Measurements from ENCODE around the gene MAP1A. TPM values are rescaled to one million over a fixed set of nuclear protein-coding genes. Genes with fewer than 3 reads are reported as not detected.
"Not testable (repeated sequence)": the region's sequence is repeated elsewhere in the genome, so short reads cannot be mapped to it uniquely, and the experiment has no call there.

MAP1A gene
- total RNA-seq, 1 experiment from 2014 or later: 3.8 TPM

GRCh38 chr15:43529141-43529540 lies 11.7 kb downstream of the MAP1A start:
- no peak for DNase-seq (ENCODE audit: low read depth)

- peak; percentile 18 for DNase-seq (ENCODE audit: low read depth)
Measured at GRCh38 chr15:43529587-43530345, 12.4 kb downstream of the MAP1A start.

GRCh38 chr15:43531018-43531670 lies 13.7 kb downstream of the MAP1A start:
- DNase-seq (ENCODE audit: low read depth): no peak

- not testable (repeated sequence) for DNase-seq (ENCODE audit: low read depth)
Measured at GRCh38 chr15:43532826-43533225, 15.4 kb downstream of the MAP1A start.

- no peak for DNase-seq (ENCODE audit: low read depth)
Measured at GRCh38 chr15:43534897-43535296, 17.5 kb downstream of the MAP1A start.

GRCh38 chr15:43538091-43538490 lies 20.7 kb downstream of the MAP1A start:
- no peak for DNase-seq (ENCODE audit: low read depth)

- no peak for DNase-seq (ENCODE audit: low read depth)
Measured at GRCh38 chr15:43541785-43542184, 24.4 kb downstream of the MAP1A start.

GRCh38 chr15:43544266-43544665 lies 26.9 kb downstream of the MAP1A start:
- DNase-seq (ENCODE audit: low read depth): no peak

GRCh38 chr15:43545426-43545825 lies 28.0 kb downstream of the MAP1A start:
- no peak for DNase-seq (ENCODE audit: low read depth)

- no peak for DNase-seq (ENCODE audit: low read depth)
Measured at GRCh38 chr15:43547539-43547938, 30.1 kb downstream of the MAP1A start.

- peak; percentile 9 for DNase-seq (ENCODE audit: low read depth)
Measured at GRCh38 chr15:43550527-43551363, 33.3 kb downstream of the MAP1A start.

- no peak for DNase-seq (ENCODE audit: low read depth)
Measured at GRCh38 chr15:43552256-43552655, 34.8 kb downstream of the MAP1A start.

GRCh38 chr15:43552986-43553385 lies 35.6 kb downstream of the MAP1A start:
- no peak for DNase-seq (ENCODE audit: low read depth)

- DNase-seq (ENCODE audit: low read depth): not testable (repeated sequence)
Measured at GRCh38 chr15:43562753-43563152, 45.3 kb downstream of the MAP1A start.

GRCh38 chr15:43563793-43564192 lies 46.4 kb downstream of the MAP1A start:
- not testable (repeated sequence) for DNase-seq (ENCODE audit: low read depth)

- DNase-seq (ENCODE audit: low read depth): not testable (repeated sequence)
Measured at GRCh38 chr15:43566615-43567014, 49.2 kb downstream of the MAP1A start.

- not testable (repeated sequence) for DNase-seq (ENCODE audit: low read depth)
Measured at GRCh38 chr15:43574607-43575006, 57.2 kb downstream of the MAP1A start.

Other genes with a start within 250 kb of the MAP1A start
- not detected in 2 replicates for gene TGM7, start 215.4 kb upstream of the MAP1A start, total RNA-seq (2014; rRNA removed; shearing (Covaris generic))
- 4.7 and 8.8 TPM in 2 replicates for gene LCMT2, start 187.0 kb upstream of the MAP1A start, total RNA-seq (2014; rRNA removed; shearing (Covaris generic))
- gene ZSCAN29, start 146.6 kb upstream of the MAP1A start, total RNA-seq (2014; rRNA removed; shearing (Covaris generic)): 19.2 and 28.1 TPM in 2 replicates
- gene TUBGCP4, start 146.5 kb upstream of the MAP1A start, total RNA-seq (2014; rRNA removed; shearing (Covaris generic)): 22.1 and 24.5 TPM in 2 replicates
- gene TP53BP1, start 24.5 kb upstream of the MAP1A start, total RNA-seq (2014; rRNA removed; shearing (Covaris generic)): 31.0 and 40.6 TPM in 2 replicates
- 5.2 and 7.8 TPM in 2 replicates for gene PPIP5K1, start 72.6 kb downstream of the MAP1A start, total RNA-seq (2014; rRNA removed; shearing (Covaris generic))
- not detected in 2 replicates for gene CKMT1B, start 76.4 kb downstream of the MAP1A start, total RNA-seq (2014; rRNA removed; shearing (Covaris generic))
- gene STRC, start 101.2 kb downstream of the MAP1A start, total RNA-seq (2014; rRNA removed; shearing (Covaris generic)): not detected in 2 replicates
- gene CATSPER2, start 131.2 kb downstream of the MAP1A start, total RNA-seq (2014; rRNA removed; shearing (Covaris generic)): 0.10 and 0.39 TPM in 2 replicates
- gene CKMT1A, start 176.3 kb downstream of the MAP1A start, total RNA-seq (2014; rRNA removed; shearing (Covaris generic)): not detected in 2 replicates
- gene PDIA3, start 228.8 kb downstream of the MAP1A start, total RNA-seq (2014; rRNA removed; shearing (Covaris generic)): 228 and 341 TPM in 2 replicates